Astrocyte (in vitro differentiated cells and primary cell): ENCODE measurements around the gene COBL. TPM values are rescaled to one million over a fixed set of nuclear protein-coding genes. Genes with fewer than 3 reads are reported as not detected.

Experiments used
- DNase-seq: peaks from one replicate; pipeline ENCODE4 v3.0.0-alpha.2; 2010; ENCODE audit warnings: low read depth
- FAIRE-seq: peaks from 2 replicates; lab custom pipeline; 2011; peaks lifted over from hg19 to GRCh38; lab: Jason Lieb, UNC
- H2AFZ ChIP-seq: 2 replicates; pipeline ENCODE4 v1.6.0; 2012; ENCODE audit warnings: low read depth, low read length, inconsistent platforms
- H3K27ac ChIP-seq: 2 replicates; pipeline ENCODE4 v1.5.1; 2011; ENCODE audit warnings: low read depth, low read length, inconsistent platforms
- H3K27me3 ChIP-seq: 2 replicates; pipeline ENCODE4 v1.6.0; 2011; ENCODE audit warnings: low read length, inconsistent platforms; ENCODE audit not compliant: insufficient read depth
- H3K36me3 ChIP-seq: 2 replicates; pipeline ENCODE4 v1.5.1; 2011; ENCODE audit warnings: low read length, inconsistent platforms; ENCODE audit not compliant: insufficient read depth
- H3K4me1 ChIP-seq: 2 replicates; pipeline ENCODE4 v1.5.1; 2011; ENCODE audit warnings: low read length, inconsistent platforms; ENCODE audit not compliant: insufficient read depth
- H3K4me2 ChIP-seq: 2 replicates; pipeline ENCODE4 v1.6.0; 2012; ENCODE audit warnings: low read length, inconsistent platforms
- H3K4me3 ChIP-seq: 2 replicates; pipeline ENCODE4 v1.5.1; 2011; ENCODE audit warnings: low read depth, mild to moderate bottlenecking, low read length, inconsistent platforms; ENCODE audit not compliant: insufficient read depth
- H3K79me2 ChIP-seq: 2 replicates; pipeline ENCODE4 v1.6.0; 2012; ENCODE audit warnings: mild to moderate bottlenecking, low read length, inconsistent platforms; ENCODE audit not compliant: insufficient read depth
- H3K9ac ChIP-seq: 2 replicates; pipeline ENCODE4 v1.6.0; 2012; ENCODE audit warnings: mild to moderate bottlenecking, low read length, inconsistent platforms
- H3K9me3 ChIP-seq: 2 replicates; pipeline ENCODE4 v1.5.1; 2012; ENCODE audit warnings: low read depth, mild to moderate bottlenecking, low read length, inconsistent platforms; ENCODE audit not compliant: insufficient read depth
- H4K20me1 ChIP-seq: 2 replicates; pipeline ENCODE4 v1.6.0; 2012; ENCODE audit warnings: low read length, inconsistent platforms; ENCODE audit not compliant: insufficient read depth
- H3K27ac Mint-ChIP-seq: one replicate; pipeline ENCODE4 v1.8.0; 2021; ENCODE audit warnings: mild to moderate bottlenecking, mixed read lengths; ENCODE audit not compliant: unreplicated experiment
- H3K27me3 Mint-ChIP-seq: one replicate; pipeline ENCODE4 v1.8.0; 2021; ENCODE audit warnings: low read depth, mixed read lengths; ENCODE audit not compliant: unreplicated experiment
- H3K36me3 Mint-ChIP-seq: one replicate; pipeline ENCODE4 v1.8.0; 2021; ENCODE audit warnings: low read depth, mixed read lengths; ENCODE audit not compliant: unreplicated experiment
- H3K4me1 Mint-ChIP-seq: one replicate; pipeline ENCODE4 v1.8.0; 2021; ENCODE audit warnings: low read depth, mixed read lengths; ENCODE audit not compliant: unreplicated experiment
- H3K4me3 Mint-ChIP-seq: one replicate; pipeline ENCODE4 v1.8.0; 2021; ENCODE audit warnings: mild to moderate bottlenecking, moderate library complexity, mixed read lengths; ENCODE audit not compliant: unreplicated experiment
- H3K9me3 Mint-ChIP-seq: one replicate; pipeline ENCODE4 v1.8.0; 2021; ENCODE audit warnings: mild to moderate bottlenecking, mixed read lengths; ENCODE audit not compliant: unreplicated experiment
- CTCF ChIP-seq: IDR thresholded peaks from 2 replicates; pipeline ENCODE4 v1.5.1; 2011; ENCODE audit warnings: low read depth, mild to moderate bottlenecking, inconsistent platforms, low read length, moderate library complexity; ENCODE audit not compliant: insufficient read depth
- EZH2 ChIP-seq: IDR thresholded peaks from 2 replicates; pipeline ENCODE4 v1.6.1; 2012; ENCODE audit warnings: mild to moderate bottlenecking, low read length, inconsistent platforms; ENCODE audit not compliant: insufficient read depth
- total RNA-seq: library from RNA; stranded (reverse); gene quantifications from 2 replicates; pipeline ENCODE4 v1.2.1, GENCODE V29; 2021

COBL gene
- total RNA-seq, 1 donor from 2014 or later: 6.4 TPM

GRCh38 chr7:51328351-51328801 lies 11.8 kb upstream of the COBL start:
- Histone ChIP-seq H3K27ac (no peak overlapping the region), H3K4me2 (no peak overlapping the region), H4K20me1 (no peaks in the 10 kb centered on the region), H2AFZ (no peak overlapping the region), H3K4me1 (no peaks in the 10 kb centered on the region), H3K9ac (no peak overlapping the region), H3K79me2 (no peaks in the 10 kb centered on the region), H3K27me3 (no peaks in the 10 kb centered on the region), H3K36me3 (no peaks in the 10 kb centered on the region), H3K4me3 (no peak overlapping the region), H3K9me3 (no peaks in the 10 kb centered on the region)
- no peak for TF ChIP-seq CTCF
- no peak for TF ChIP-seq EZH2
- Mint-ChIP-seq H3K27ac (no peak overlapping the region), H3K27me3 (peaks cover 11% of the 10 kb centered on the region), H3K4me1 (peaks cover 7% of the 10 kb centered on the region), H3K36me3 (no peaks in the 10 kb centered on the region), H3K9me3 (no peaks in the 10 kb centered on the region), H3K4me3 (no peak overlapping the region)
- no peak for FAIRE-seq
- DNase-seq: no peak

GRCh38 chr7:51327287-51327717 lies 10.7 kb upstream of the COBL start:
- Mint-ChIP-seq H3K27ac (no peak overlapping the region), H3K27me3 (peaks cover 12% of the 10 kb centered on the region), H3K36me3 (no peaks in the 10 kb centered on the region), H3K9me3 (no peaks in the 10 kb centered on the region), H3K4me3 (no peak overlapping the region), H3K4me1 (peaks cover 7% of the 10 kb centered on the region)
- Histone ChIP-seq H3K9me3 (no peaks in the 10 kb centered on the region), H3K79me2 (no peaks in the 10 kb centered on the region), H2AFZ (no peak overlapping the region), H3K4me1 (no peaks in the 10 kb centered on the region), H3K27ac (no peak overlapping the region), H3K4me2 (no peak overlapping the region), H3K4me3 (no peak overlapping the region), H3K27me3 (no peaks in the 10 kb centered on the region), H3K9ac (no peak overlapping the region), H4K20me1 (no peaks in the 10 kb centered on the region), H3K36me3 (no peaks in the 10 kb centered on the region)
- no peak for FAIRE-seq
- TF ChIP-seq CTCF (no peak), EZH2 (no peak)
- DNase-seq: no peak

GRCh38 chr7:51326656-51327286 lies 10.2 kb upstream of the COBL start:
- Histone ChIP-seq H3K9me3 (no peaks in the 10 kb centered on the region), H3K9ac (no peak overlapping the region)
- no peak for FAIRE-seq

More at GRCh38 chr7:51326656-51327286, 10.2 kb upstream of the COBL start:
- TF ChIP-seq EZH2 (no peak), CTCF (no peak)
- Histone ChIP-seq H2AFZ (no peak overlapping the region), H3K79me2 (no peaks in the 10 kb centered on the region), H3K36me3 (no peaks in the 10 kb centered on the region), H3K27ac (no peak overlapping the region), H3K4me2 (no peak overlapping the region), H3K27me3 (no peaks in the 10 kb centered on the region), H4K20me1 (no peaks in the 10 kb centered on the region), H3K4me3 (no peak overlapping the region), H3K4me1 (no peaks in the 10 kb centered on the region)
- Mint-ChIP-seq H3K9me3 (no peaks in the 10 kb centered on the region), H3K27me3 (peaks cover 13% of the 10 kb centered on the region), H3K36me3 (no peaks in the 10 kb centered on the region), H3K27ac (peak overlapping the region; percentile 41), H3K4me3 (no peak overlapping the region), H3K4me1 (peaks cover 7% of the 10 kb centered on the region)
- no peak for DNase-seq
